HG03354 (cell line): Measurements from ENCODE around the gene PLEKHO1.
"Not testable (repeated sequence)": the region's sequence is repeated elsewhere in the genome, so short reads cannot be mapped to it uniquely, and the experiment has no call there.

Experiments used
- ATAC-seq: cut with Tn5 transposase; IDR thresholded peaks from one replicate; pipeline ENCODE4 v1.9.1; 2021; ENCODE audit warnings: mild to moderate bottlenecking; ENCODE audit not compliant: unreplicated experiment, poor library complexity, severe bottlenecking

PLEKHO1 gene

DNA sequence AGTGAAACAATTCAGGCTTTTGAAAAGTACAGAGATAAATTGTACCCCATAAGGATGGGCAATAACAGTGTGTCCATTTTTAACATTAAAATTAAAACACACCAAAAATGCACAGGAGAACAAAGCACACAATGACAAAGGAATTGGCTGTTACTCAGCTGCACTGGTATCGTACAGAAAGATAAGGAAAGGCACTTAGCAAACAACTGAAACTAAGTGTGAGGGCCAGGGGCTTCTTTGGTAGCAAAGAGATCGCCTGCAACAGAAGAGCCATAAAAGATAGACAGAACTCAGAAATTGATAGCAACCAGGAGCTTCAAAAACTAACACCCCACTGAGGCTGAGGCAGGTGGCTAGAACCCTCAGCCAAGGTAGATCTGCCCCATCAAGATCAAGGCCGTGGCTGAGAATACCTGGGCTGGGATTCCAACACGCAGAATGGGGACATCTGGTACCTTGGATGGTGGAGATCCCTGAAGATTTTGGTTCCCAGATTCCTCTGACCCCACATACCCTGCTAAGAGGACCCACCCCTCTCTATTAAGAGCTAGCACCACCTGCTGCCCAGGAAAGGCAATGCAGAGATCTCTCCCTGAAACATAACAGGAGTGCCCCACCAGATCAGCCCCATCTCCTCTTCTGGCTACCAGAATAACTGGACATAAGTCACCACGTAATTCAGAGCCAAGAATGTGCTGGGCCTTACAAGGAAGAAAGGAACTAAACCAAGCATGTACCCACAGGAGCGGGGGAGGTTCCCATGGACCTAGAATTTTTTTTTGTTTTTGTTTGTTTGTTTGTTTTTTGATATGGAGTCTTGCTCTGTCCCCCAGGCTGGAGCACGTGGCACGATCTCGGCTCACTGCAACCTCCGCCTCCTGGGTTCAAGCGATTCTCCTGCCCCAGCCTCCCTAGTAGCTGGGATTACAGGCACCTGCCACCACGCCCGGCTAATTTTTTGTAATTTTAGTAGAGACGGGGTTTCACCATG is 16.2 kb downstream of the PLEKHO1 start:
- ATAC-seq: no peak

- ATAC-seq: no peak
Observed at GRCh38 chr1:150168960-150169601, 19.4 kb downstream of the PLEKHO1 start.

DNA sequence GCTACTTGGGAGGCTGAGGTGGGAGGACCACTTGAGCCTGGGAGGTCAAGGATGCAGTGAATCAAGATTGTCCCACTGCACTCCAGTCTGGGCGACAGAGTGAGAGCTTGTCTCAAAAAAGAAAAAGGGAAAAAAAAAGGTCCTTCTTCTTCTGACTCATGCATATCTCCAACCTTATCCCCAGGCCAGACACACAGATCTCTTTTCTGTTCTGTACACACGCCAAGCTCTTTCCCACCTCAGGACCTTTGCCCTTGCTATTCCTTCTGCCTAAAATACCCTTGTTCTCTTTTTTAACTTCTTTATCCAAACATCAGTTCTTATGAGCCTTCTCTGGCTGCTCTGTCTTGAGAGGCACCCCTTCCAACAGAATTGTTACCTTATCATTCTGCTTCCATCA is 22.1 kb downstream of the PLEKHO1 start:
- no peak for ATAC-seq

DNA sequence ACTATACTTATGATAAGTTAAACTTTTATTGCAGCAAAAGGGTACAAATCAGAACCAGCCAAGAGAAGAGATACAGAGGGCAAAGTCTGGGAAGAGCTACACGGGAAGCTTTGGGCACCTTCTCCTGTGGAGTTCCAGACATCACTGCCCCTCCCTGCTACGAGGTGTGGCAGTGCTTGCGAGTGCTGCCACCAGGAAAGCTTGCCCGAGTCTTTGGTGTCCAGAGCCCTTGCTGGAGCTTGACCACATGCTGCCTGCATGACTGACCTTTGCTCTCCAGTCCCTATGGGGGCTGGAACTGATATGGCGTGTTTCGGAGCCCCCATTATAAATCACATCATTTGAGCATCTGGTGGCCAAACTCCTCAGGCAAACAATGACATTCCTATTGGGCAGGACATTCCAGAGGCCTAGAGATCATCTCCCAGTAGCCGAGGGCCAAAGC is 23.4 kb downstream of the PLEKHO1 start:
- ATAC-seq: no peak

DNA sequence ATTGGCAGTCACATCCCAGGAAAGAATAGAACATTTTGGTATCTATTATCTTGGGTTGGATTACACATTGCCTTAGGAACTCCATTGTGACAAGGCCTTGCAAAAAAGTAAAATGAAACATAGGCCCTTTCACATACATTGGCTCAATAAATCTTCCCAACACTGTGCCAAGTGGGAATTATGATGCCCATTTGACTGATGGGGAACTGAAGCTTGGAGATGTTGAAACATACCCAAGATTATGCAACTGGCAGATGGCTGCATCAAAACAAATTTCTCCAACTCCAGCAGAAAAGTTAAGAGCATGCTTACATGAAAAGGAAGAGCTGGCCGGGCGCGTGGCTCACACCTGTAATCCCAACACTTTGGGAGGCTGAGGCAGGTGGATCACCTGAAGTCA is 26.9 kb downstream of the PLEKHO1 start:
- no peak for ATAC-seq

GRCh38 chr1:150178548-150178947 is 28.8 kb downstream of the PLEKHO1 start:
- ATAC-seq: no peak

GRCh38 chr1:150179867-150180266 is 30.2 kb downstream of the PLEKHO1 start:
- ATAC-seq: no peak

DNA sequence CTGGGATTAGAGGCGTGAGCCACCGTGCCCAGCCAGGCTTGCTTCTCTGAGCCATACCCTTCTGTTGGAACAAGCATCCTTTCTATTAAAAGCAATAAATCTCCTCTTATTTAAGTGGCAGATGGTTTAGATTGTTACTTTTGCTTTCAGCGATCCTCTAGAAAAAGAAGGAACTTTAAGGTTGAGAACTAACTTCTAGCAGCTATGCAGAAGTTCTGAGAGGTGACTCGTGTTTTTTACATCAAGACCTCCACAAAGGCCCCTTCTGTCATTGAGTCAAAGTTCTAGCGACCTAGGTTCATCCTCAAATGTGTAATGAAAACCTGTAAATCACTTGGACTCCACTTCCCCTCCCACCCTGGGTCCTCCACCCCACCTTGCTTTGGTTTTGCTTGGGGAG is 30.8 kb downstream of the PLEKHO1 start:
- no peak for ATAC-seq

DNA sequence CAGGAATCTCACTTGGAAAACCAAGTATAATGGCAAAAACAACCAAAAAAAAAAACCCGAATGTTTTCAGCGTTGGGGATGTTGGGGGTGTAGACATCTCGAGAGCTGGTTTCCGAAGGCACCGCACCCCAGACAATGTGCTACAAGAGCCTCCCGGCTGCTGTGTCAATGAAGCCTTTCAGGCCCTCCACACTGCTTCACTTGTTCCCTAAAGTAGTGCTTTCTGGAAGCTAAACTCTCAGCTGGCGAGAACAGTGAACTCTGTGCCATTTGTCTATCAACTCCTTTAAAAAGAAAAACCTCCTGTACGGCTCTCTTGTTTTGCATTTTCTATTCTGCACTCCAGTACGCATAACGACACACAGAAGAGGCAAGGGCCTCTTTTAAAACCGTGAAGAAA is 32.5 kb downstream of the PLEKHO1 start:
- no peak for ATAC-seq

- ATAC-seq: no peak
Observed at GRCh38 chr1:150183061-150183460, 33.3 kb downstream of the PLEKHO1 start.

GRCh38 chr1:150185481-150185880 is 35.8 kb downstream of the PLEKHO1 start:
- no peak for ATAC-seq

GRCh38 chr1:150186438-150186788 is 36.7 kb downstream of the PLEKHO1 start:
- ATAC-seq: not testable (repeated sequence)

DNA sequence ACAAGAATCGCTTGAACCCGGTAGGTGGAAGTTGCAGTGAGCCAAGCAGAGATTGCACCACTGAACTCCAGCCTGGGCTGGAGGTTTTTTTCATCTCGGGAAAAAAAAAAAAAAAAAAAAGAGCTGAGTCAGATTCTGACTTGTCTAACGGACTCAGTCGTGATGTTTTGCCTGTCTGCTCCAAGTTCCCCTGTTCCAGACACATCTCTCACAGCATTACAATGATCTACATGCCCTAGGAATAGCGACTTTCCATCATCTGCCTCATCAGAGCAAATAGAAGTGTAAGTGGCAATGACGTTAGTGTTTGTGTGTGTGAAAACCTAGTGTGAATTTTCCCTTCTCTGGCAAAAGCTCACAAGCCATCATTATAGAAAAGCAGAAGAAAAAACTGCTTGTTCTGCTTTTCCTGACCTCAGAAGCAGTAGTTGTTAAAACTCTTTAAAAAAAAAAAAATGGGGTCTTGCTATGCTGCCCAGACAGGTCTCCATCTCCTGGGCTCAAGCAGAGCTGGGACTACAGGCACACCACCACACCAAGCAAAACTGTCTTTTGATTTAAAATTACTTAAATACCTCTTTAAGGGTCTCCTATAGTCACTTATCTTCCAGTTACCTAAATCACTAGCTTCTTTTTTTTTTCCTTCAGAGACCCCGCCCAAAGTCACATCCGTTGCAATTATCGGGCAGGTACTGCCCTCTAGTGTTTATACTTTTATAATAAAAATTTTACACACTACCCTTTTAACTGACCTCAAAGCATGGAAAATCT is 37.3 kb downstream of the PLEKHO1 start:
- ATAC-seq: no peak

GRCh38 chr1:150187560-150187931 is 37.8 kb downstream of the PLEKHO1 start:
- ATAC-seq: no peak

- no peak for ATAC-seq
Observed at GRCh38 chr1:150192012-150192411, 42.3 kb downstream of the PLEKHO1 start.

- ATAC-seq: no peak
Observed at GRCh38 chr1:150194381-150195031, 44.8 kb downstream of the PLEKHO1 start.

DNA sequence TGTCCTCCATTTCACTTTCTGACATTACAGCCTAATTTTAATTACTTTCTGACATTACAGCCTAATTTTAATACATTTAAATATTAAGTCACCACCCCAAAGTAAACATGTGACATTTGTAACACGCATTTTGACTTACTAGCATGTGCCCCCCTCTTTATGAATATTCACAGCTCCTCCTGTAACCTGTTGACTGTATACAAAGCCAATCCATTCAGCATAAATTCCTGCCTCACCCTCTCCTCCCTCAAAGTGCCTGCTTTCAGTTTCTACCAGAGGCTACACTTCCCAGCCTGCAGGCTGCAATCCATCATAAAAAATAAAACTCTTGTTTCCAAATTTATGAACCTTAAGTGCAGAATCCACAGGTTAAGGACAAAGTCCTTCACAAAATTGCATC is 46.7 kb downstream of the PLEKHO1 start:
- no peak for ATAC-seq

- ATAC-seq: no peak
Observed at GRCh38 chr1:150207281-150207971, 57.7 kb downstream of the PLEKHO1 start.

DNA sequence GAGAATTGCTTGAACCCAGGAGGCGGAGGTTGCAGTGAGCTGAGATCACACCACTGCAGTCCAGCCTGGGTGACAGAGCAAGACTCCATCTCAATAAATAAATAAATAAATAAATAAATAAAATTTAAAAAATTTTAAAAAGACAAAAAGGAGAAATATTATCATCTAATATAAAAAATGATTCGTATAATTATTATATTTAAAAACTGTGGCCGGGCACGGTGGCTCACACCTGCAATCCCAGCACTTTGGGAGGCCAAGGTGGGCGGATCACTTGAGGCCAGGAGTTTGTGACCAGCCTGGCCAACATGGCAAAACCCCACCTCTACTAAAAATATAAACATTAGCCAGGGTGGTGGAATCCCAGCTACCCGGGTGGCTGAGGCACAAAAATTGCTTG is 58.7 kb downstream of the PLEKHO1 start:
- not testable (repeated sequence) for ATAC-seq
